Hepatocyte (in vitro differentiated cells): ENCODE results near the gene WDR4.

ENCODE experiments used
- EZH2 ChIP-seq: fragments of 200-600 bp; sonication (generic); IDR thresholded peaks from 2 replicates; pipeline ENCODE4 v1.6.1; 2016; ENCODE audit warnings: antibody characterized with exemption, mild to moderate bottlenecking, borderline replicate concordance
- TF ChIP-seq, protein P1 (sequence below): fragments of 200-600 bp; sonication (generic); IDR thresholded peaks from 2 replicates; pipeline ENCODE4 v1.5.1; 2016; ENCODE audit warnings: antibody characterized with exemption, mild to moderate bottlenecking; ENCODE audit not compliant: poor library complexity

DNA sequence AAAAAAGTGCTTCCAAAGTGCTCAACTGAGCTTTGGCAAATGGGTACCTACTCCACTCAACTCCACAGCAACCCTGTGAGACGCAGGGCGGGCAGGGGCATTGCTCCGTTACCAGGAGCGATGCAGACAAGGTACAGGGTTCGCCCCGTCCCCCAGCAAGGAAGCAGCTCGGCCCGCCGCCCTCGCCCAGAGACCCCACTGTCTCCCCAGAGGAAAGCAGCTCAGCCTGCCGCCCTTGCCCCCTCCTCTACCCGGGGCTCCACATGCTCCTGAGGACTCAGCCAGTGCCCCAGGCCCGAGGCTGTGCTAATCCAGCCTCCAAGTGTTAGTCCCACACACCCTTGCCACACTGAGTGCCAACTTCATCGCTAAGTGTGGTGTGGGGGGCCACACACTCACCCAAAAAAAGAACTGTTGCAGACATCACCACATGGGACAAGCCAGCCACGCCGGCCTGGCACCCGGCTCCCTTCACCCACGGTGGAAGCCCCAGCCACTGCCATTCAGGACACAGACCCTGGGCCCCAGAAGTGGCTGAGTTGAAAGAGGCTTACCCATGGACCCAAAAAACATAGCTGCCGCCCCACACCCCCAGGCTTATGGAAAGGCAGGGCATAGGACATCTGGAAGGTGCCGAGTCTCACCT lies 26.3 kb downstream of the WDR4 start:
- TF ChIP-seq, protein P1, sequence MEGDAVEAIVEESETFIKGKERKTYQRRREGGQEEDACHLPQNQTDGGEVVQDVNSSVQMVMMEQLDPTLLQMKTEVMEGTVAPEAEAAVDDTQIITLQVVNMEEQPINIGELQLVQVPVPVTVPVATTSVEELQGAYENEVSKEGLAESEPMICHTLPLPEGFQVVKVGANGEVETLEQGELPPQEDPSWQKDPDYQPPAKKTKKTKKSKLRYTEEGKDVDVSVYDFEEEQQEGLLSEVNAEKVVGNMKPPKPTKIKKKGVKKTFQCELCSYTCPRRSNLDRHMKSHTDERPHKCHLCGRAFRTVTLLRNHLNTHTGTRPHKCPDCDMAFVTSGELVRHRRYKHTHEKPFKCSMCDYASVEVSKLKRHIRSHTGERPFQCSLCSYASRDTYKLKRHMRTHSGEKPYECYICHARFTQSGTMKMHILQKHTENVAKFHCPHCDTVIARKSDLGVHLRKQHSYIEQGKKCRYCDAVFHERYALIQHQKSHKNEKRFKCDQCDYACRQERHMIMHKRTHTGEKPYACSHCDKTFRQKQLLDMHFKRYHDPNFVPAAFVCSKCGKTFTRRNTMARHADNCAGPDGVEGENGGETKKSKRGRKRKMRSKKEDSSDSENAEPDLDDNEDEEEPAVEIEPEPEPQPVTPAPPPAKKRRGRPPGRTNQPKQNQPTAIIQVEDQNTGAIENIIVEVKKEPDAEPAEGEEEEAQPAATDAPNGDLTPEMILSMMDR, result no peak
- TF ChIP-seq EZH2, result no peak
